Fibroblast of mammary gland (primary cell): ENCODE results near the gene RIF1.

Experiments used
- DNase-seq: peaks from one replicate; pipeline ENCODE4 v3.0.0-alpha.2; 2010; ENCODE audit warnings: low read depth
- H3K4me3 ChIP-seq: 2 replicates; pipeline ENCODE4 v1.5.1; 2011; ENCODE audit warnings: low read depth, mild to moderate bottlenecking, low read length, moderate library complexity; ENCODE audit not compliant: control insufficient read depth
- CTCF ChIP-seq: conservative IDR thresholded peaks from 2 replicates; pipeline ENCODE4 v1.5.1; 2011; ENCODE audit warnings: low read depth, low read length, inconsistent platforms; ENCODE audit not compliant: control insufficient read depth, insufficient read depth

The RIF1 gene

GRCh38 chr2:151522556-151522955 is 112.9 kb downstream of the RIF1 start:
- no peak for DNase-seq
- TF ChIP-seq CTCF = no peak
- H3K4me3 ChIP-seq = no peak overlapping the region

- peak; percentile 33 for DNase-seq
These were observed 114.1 kb downstream of the RIF1 start for GRCh38 chr2:151523850-151524249.

GRCh38 chr2:151525821-151526373 is 116.2 kb downstream of the RIF1 start:
- DNase-seq = no peak
- TF ChIP-seq CTCF = no peak
- H3K4me3 ChIP-seq = no peak overlapping the region

More at GRCh38 chr2:151523850-151524249, 114.1 kb downstream of the RIF1 start:
- no peak for TF ChIP-seq CTCF
- H3K4me3 ChIP-seq = no peak overlapping the region

GRCh38 chr2:151526572-151527090 is 116.9 kb downstream of the RIF1 start:
- DNase-seq = no peak
- TF ChIP-seq CTCF = no peak
- H3K4me3 ChIP-seq = no peak overlapping the region
